GM12892 (cell line): ENCODE data around the gene DNM1L.

Experiments used
- POLR2A ChIP-seq: IDR thresholded peaks from 2 replicates; pipeline ENCODE4 v1.6.1; 2011; ENCODE audit warnings: low read depth, low read length, control low read depth
- POLR2AphosphoS5 ChIP-seq: IDR thresholded peaks from 2 replicates; pipeline ENCODE4 v1.6.1; 2011; ENCODE audit warnings: low read depth, low read length, control low read depth
- TAF1 ChIP-seq: IDR thresholded peaks from 2 replicates; pipeline ENCODE4 v1.6.1; 2011; ENCODE audit warnings: low read depth, mild to moderate bottlenecking, control low read depth, low read length, borderline replicate concordance

DNA sequence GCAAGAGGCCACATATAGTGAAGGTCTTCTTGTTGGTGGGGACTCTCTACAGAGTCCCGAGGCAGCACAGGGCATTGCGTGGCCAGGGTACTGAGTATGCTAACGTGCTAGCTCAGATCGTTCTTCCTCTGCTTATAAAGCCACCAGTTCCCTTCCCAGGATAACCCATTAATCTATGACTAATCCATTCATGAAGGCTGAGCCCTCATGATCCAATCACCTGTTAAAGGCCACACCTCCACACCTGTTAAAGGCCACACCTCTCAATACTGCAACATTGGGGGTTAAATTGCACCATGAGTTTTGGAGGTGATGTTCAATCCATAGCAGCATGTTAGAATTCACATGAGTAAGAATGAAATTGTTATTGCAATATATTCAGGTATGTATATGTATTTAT is 89.4 kb downstream of the DNM1L start:
- TF ChIP-seq POLR2AphosphoS5 (no peak), POLR2A (no peak), TAF1 (no peak)
